Immature natural killer cell (primary cell): ENCODE data around the gene HERC3. TPM values are rescaled to one million over a fixed set of nuclear protein-coding genes. Genes with fewer than 3 reads are reported as not detected.
"Not testable (repeated sequence)": the region's sequence is repeated elsewhere in the genome, so short reads cannot be mapped to it uniquely, and the experiment has no call there.

ENCODE experiments used
- DNase-seq, 3 donors: peaks; one replicate each; pipeline ENCODE4 v3.0.0; 2022; ENCODE audit warnings: mixed read lengths in 1 of 3
- H3K27ac Mint-ChIP-seq, 6 donors: one replicate each; pipeline ENCODE4 v1.8.0; 2020; ENCODE audit warnings: mixed read lengths in 6 of 6, mild to moderate bottlenecking in 5 of 6, inconsistent platforms in 4 of 6, moderate library complexity in 3 of 6
- H3K27me3 Mint-ChIP-seq, 3 donors: one replicate each; pipeline ENCODE4 v1.8.0; 2020 to 2021; ENCODE audit warnings: low read depth in 3 of 3, mild to moderate bottlenecking in 3 of 3, mixed read lengths in 3 of 3, moderate library complexity in 3 of 3, inconsistent platforms in 1 of 3
- H3K36me3 Mint-ChIP-seq, 3 donors: one replicate each; pipeline ENCODE4 v1.8.0; 2020; ENCODE audit warnings: mixed read lengths in 3 of 3, inconsistent platforms in 2 of 3, mild to moderate bottlenecking in 2 of 3
- H3K4me1 Mint-ChIP-seq, 2 donors: one replicate each; pipeline ENCODE4 v1.8.0; 2020; ENCODE audit warnings: inconsistent platforms in 2 of 2, mild to moderate bottlenecking in 2 of 2, mixed read lengths in 2 of 2, moderate library complexity in 1 of 2
- H3K4me3 Mint-ChIP-seq, 5 donors: one replicate each; pipeline ENCODE4 v1.8.0; 2020; ENCODE audit warnings: mild to moderate bottlenecking in 5 of 5, mixed read lengths in 5 of 5, inconsistent platforms in 3 of 5, moderate library complexity in 3 of 5
- H3K9me3 Mint-ChIP-seq, 6 donors: one replicate each; pipeline ENCODE4 v1.8.0; 2020; ENCODE audit warnings: mild to moderate bottlenecking in 6 of 6, mixed read lengths in 6 of 6, inconsistent platforms in 4 of 6, moderate library complexity in 3 of 6
- polyA plus RNA-seq, 3 donors: library from polyadenylated mRNA; unstranded; fragments of 300-500 nt; fragmentation: Illumina TruSeq; gene quantifications; one replicate each; pipeline ENCODE4 v1.2.3, GENCODE V29; 2021

HERC3 gene
- polyA plus RNA-seq, 3 donors from 2014 or later, result 21.7 to 39.7 (median 32.0) TPM

DNA sequence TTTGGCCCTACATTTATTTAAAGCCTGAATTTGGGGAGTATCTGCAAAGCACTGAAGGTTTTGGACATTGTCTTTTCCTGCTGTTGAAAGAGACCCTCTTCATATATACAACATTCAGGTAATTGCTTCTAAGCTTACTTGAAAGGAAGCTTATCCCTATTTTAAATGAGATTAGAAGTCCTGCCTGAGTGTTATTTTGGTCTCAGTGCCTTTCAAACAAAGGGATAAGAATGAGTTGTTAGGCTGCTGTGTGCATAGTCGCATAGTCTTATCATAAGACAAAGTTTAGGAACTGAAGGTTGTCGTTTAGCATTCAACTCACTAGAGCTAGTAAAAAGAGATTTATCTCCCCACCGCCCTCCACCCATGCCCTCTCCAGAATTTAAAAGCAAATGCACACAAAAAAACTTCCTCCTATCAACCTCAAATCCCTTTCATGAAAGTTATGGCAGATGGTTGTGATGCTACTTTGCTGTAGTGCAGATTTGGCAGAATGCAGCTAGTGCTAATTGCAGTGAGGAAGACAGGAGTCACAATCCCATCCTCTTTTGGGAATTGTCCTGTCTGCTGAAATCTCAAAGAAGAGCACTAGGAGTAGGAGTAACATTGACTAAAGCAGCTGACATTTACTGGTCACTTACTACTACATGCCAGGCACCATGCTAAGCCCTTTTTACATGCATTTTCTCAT lies 5.8 kb downstream of the HERC3 start:
- Mint-ChIP-seq H3K4me3 (no peak overlapping the region), H3K27ac (peak overlapping the region in 5 of 6 donors; percentile 53 to 79 (median 73)), H3K4me1 (peaks cover 47 to 70% of the 10 kb centered on the region in 2 donors), H3K27me3 (peaks cover 3% of the 10 kb centered on the region in 3 donors), H3K9me3 (no peaks in the 10 kb centered on the region), H3K36me3 (peaks cover 3 to 16% (median 4%) of the 10 kb centered on the region in 3 donors)
- DNase-seq, result no peak

DNA sequence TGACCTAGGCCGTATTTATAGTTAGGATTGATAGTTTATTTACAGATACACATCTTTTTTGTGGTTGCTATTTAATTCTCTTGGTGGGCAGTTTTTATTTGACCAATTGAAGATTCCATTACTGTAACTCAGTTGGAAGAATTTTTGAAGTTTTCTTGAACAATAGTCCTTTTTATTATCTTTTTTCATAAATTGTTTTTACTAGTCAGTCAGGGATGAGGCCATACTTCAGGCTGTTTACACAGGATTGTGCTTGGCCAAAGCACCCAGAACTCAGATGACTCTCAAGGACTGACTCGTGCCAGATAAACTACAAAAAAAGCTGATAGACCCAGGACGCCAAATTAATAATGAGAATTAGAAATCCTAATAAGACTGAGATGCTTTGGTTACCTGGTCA lies 7.0 kb downstream of the HERC3 start:
- Mint-ChIP-seq H3K4me3 (no peak overlapping the region), H3K27me3 (no peaks in the 10 kb centered on the region), H3K4me1 (peaks cover 39 to 70% of the 10 kb centered on the region in 2 donors), H3K9me3 (no peaks in the 10 kb centered on the region), H3K27ac (peak overlapping the region; percentile 26 to 89 (median 69)), H3K36me3 (peaks cover 4 to 17% (median 5%) of the 10 kb centered on the region in 3 donors)
- DNase-seq, result no peak

DNA sequence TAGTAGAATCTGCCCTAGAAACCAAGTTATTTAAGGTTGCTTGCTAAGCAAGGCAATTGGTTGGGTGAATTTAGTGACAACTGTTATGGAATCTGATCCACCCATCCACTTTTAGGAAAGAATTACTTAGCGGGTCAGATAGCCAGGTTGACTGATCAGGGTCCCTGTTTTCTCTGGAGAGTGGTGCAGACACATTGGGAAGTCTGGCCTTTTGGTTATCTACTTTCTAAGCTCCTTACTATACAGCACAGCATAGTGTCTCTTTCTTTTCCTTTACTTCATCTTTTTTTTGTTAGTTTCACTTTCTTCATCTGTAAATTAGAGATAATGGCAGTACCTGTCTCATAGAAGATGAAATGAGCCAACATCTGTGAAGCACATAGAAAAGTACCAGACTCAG lies 7.4 kb downstream of the HERC3 start:
- peaks cover 8 to 21% (median 9%) of the 10 kb centered on the region in 3 donors for H3K36me3 Mint-ChIP-seq
- H3K9me3 Mint-ChIP-seq, result no peaks in the 10 kb centered on the region
- peak overlapping the region; percentile 32 to 89 (median 69) for H3K27ac Mint-ChIP-seq
- no peak for DNase-seq
- H3K4me3 Mint-ChIP-seq, result peak overlapping the region in 3 of 5 donors; percentile 2 to 54 (median 20)
- H3K27me3 Mint-ChIP-seq, result no peaks in the 10 kb centered on the region
- H3K4me1 Mint-ChIP-seq, result peaks cover 40 to 74% of the 10 kb centered on the region in 2 donors

DNA sequence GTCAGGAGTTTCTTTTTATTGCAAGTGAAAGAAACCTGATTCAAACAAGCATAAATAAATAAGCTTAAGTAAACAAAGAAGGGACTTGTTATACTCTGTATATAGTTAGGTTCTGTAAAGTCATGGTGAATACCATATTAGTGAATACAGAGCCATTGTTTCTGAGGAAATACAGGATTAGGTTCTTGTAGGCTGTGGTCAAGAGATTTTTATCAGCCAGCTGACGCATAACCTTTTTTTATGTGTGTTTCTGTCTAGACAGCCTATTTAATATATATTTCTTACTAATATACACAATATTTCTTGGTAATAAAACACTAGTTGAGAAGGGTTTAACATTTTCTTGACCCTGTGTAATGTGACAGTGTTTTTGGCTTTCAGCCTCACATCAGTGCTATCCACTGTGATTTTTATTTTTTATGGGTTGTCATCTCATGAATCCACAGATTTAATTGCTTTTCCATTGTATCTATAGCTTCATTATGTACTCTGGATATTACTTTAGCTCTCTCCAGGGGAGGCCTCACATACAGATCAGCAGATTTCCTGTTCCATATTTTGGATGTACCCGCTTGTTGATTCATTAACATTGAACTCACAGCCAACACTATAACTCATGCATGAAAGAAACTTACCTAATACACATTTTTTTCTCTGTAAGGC lies 8.0 kb downstream of the HERC3 start:
- Mint-ChIP-seq H3K27me3 (no peaks in the 10 kb centered on the region), H3K9me3 (no peaks in the 10 kb centered on the region), H3K4me1 (peaks cover 46 to 80% of the 10 kb centered on the region in 2 donors), H3K27ac (peak overlapping the region in 5 of 6 donors; percentile 52 to 73 (median 63)), H3K36me3 (peaks cover 8 to 25% (median 15%) of the 10 kb centered on the region in 3 donors), H3K4me3 (peak overlapping the region in 1 of 5 donors; percentile 0)
- no peak for DNase-seq

DNA sequence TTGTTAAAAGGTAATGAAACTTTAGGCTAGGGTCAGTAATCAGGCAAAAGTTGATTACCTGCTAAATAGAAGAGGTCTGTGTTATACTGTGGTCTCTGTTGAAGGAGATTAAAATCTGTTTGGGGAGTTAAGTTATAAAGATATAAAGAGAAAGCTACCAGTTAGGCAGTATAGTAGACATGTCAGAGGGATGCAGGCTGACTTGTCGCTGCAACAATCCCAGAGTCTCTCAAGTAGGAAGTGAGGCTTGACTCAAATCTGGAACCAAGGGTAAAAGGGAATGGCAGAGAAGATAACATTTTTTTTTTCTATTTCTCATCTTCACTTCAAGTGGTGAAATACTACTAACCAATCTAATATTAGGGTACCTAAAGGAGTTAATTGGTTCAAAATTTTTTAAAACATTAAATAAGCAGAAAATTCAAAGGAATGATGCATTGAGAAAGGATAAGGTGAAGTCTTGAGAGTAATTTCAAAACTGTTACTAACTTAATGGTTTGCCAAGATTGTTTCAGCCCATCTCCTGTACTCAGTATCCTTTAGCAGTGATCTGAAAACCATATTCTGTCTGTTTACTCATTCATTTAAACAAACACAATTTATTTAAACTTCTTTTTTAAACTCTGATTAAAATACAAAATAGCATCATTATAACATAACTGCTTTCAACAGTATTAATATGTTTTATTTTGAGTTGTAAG lies 12.8 kb downstream of the HERC3 start:
- peak overlapping the region in 2 of 6 donors; percentile 20 to 22 for H3K27ac Mint-ChIP-seq

DNA sequence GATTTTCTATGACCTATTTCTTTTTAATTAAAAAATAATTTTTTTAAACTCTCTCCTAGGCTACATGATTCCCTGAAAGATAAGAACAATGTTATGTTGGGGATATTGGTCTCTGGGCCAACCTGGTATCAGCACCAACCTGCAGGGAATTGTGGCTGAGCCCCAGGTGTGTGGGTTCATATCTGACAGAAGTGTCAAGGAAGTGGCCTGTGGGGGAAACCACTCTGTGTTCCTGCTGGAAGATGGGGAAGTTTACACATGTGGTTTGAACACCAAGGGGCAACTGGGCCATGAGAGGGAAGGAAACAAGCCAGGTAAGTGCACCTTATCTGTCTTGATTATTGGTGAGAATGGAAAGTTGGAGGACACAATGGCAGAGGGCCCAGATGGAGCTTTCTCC lies 13.5 kb downstream of the HERC3 start:
- peaks cover 23 to 43% (median 41%) of the 10 kb centered on the region in 3 donors for H3K36me3 Mint-ChIP-seq
- H3K4me1 Mint-ChIP-seq, result peaks cover 46 to 70% of the 10 kb centered on the region in 2 donors
- H3K27ac Mint-ChIP-seq, result peak overlapping the region in 4 of 6 donors; percentile 10 to 78 (median 50)
- no peaks in the 10 kb centered on the region for H3K9me3 Mint-ChIP-seq
- DNase-seq, result no peak
- H3K27me3 Mint-ChIP-seq, result no peaks in the 10 kb centered on the region
- peak overlapping the region in 3 of 5 donors; percentile 4 to 57 (median 12) for H3K4me3 Mint-ChIP-seq

More for the DNA sequence above, 12.8 kb downstream of the HERC3 start:
- H3K4me3 Mint-ChIP-seq, result no peak overlapping the region
- peaks cover 46 to 71% of the 10 kb centered on the region in 2 donors for H3K4me1 Mint-ChIP-seq
- no peak for DNase-seq
- H3K9me3 Mint-ChIP-seq, result no peaks in the 10 kb centered on the region
- H3K27me3 Mint-ChIP-seq, result no peaks in the 10 kb centered on the region
- H3K36me3 Mint-ChIP-seq, result peaks cover 23 to 41% (median 39%) of the 10 kb centered on the region in 3 donors

DNA sequence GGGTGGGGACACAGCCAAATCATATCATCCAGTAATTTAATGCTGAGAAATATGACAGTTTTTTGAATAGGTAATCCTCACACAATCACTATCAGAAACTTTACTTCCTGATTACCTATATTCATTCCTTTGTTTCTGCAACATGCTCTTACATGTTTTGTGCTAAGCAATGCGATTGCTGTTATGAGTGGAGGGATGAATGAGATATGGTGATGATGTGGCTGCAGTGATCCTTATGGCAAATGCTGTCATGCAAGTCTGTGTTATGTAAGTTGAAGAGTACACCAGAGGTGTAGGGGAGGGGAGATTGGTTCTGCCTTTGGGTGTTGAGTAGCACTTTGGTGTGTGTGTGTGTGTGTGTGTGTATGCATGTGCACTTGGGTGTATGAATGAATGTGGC lies 14.6 kb downstream of the HERC3 start:
- no peaks in the 10 kb centered on the region for H3K27me3 Mint-ChIP-seq
- no peak for DNase-seq
- no peak overlapping the region for H3K4me3 Mint-ChIP-seq
- no peaks in the 10 kb centered on the region for H3K9me3 Mint-ChIP-seq
- no peak overlapping the region for H3K27ac Mint-ChIP-seq
- peaks cover 23 to 47% (median 47%) of the 10 kb centered on the region in 3 donors for H3K36me3 Mint-ChIP-seq
- peaks cover 50 to 71% of the 10 kb centered on the region in 2 donors for H3K4me1 Mint-ChIP-seq

DNA sequence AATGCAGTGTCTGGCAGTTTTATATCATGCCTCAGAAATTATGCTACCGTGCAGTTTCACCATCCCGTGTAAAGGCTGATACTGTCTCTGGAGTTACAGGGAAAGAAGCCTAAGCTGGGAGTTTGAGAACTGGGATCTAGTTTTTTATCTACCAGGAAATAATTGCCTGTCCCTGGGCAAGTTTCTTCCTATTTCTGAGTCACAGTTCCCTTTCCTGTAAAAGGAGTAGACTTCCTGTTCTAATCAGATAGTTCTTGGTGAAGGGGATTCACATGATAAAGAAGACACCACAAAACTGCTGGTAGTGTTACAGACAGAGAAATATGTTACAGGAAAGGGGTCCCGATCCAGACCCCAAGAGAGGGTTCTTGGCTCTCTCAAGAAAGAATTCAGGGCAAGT lies 17.1 kb downstream of the HERC3 start:
- Mint-ChIP-seq H3K4me3 (no peak overlapping the region), H3K36me3 (peaks cover 22 to 45% (median 44%) of the 10 kb centered on the region in 3 donors), H3K27ac (no peak overlapping the region), H3K4me1 (peaks cover 69 to 82% of the 10 kb centered on the region in 2 donors), H3K27me3 (peaks cover 0 to 2% (median 0%) of the 10 kb centered on the region in 3 donors), H3K9me3 (no peaks in the 10 kb centered on the region)
- DNase-seq, result no peak

DNA sequence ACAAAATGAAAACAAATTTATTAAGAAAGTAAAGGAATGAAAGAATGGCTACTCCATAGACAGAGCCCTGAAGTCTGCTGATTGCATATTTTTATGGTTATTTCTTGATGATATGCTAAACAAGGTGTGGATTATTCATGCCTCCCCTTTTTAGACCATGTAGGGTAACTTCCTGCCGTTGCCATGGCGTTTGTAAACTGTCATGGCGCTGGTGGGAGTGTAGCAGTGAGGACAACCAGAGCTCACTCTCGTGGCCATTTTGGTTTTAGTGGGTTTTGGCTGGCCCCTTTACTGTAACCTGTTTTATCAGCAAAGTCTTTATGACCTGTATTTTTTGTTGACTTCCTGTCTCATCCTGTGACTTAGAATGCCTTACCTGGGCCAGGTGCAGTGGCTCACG lies 17.5 kb downstream of the HERC3 start:
- H3K4me1 Mint-ChIP-seq, result peaks cover 67 to 82% of the 10 kb centered on the region in 2 donors
- peaks cover 18 to 43% (median 41%) of the 10 kb centered on the region in 3 donors for H3K36me3 Mint-ChIP-seq
- peak overlapping the region in 1 of 6 donors; percentile 46 for H3K27ac Mint-ChIP-seq
- H3K27me3 Mint-ChIP-seq, H3K4me3 Mint-ChIP-seq, H3K9me3 Mint-ChIP-seq, DNase-seq: not testable (repeated sequence)

DNA sequence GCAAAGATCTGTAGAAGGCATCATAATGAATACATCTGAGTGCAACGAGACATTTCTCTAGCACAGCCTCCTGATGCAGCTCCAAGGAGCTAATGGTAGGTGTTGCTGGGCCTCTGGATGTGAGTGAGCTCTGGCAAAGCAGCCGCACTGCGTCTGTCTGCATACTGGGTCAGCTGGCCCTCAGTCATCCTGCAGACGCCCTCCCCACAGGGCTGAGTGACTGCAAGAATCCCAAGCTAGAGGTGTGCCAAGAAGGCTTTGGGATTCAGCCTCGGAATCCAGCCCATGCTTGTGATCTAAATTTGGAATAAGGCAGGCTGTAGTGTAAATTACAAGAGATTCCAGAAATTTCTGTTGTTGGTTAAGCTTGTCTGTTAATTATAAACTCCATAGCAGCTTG lies 18.5 kb downstream of the HERC3 start:
- Mint-ChIP-seq H3K27me3 (peaks cover 0 to 2% (median 0%) of the 10 kb centered on the region in 3 donors), H3K36me3 (peaks cover 16 to 36% (median 36%) of the 10 kb centered on the region in 3 donors), H3K4me1 (peaks cover 58 to 77% of the 10 kb centered on the region in 2 donors)

DNA sequence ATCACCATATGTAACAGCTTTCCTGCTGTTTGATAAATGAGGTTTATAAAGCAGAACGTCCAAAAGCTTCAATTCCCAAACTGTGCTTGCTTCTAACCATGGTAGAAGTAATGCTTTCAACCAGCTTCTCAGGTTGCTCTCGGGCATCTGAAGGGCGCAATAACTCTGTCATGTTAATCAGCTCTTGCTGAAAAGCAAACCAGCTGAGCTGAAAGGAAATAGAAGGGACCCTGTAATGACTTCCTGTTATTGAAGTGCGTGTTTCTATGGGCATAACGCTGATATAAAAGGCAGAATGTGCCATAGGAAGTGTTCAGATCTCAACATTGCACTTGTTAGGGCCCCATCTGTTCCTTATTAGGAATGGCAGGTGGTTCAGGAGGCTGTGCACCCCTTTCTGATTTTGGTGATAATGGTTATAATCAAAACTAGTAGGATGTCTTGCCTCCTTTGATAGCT lies 21.2 kb downstream of the HERC3 start:
- peak overlapping the region; percentile 89 to 96 (median 92) for H3K27ac Mint-ChIP-seq
- peak overlapping the region; percentile 64 to 82 (median 70) for H3K4me3 Mint-ChIP-seq
- H3K4me1 Mint-ChIP-seq, result peaks cover 48 to 73% of the 10 kb centered on the region in 2 donors
- DNase-seq, result peak; percentile 45 to 71 (median 61)
- peaks cover 0 to 16% (median 13%) of the 10 kb centered on the region in 3 donors for H3K36me3 Mint-ChIP-seq
- no peaks in the 10 kb centered on the region for H3K9me3 Mint-ChIP-seq
- peaks cover 0 to 3% (median 2%) of the 10 kb centered on the region in 3 donors for H3K27me3 Mint-ChIP-seq

More for the DNA sequence above, 18.5 kb downstream of the HERC3 start:
- H3K9me3 Mint-ChIP-seq, result no peaks in the 10 kb centered on the region
- H3K27ac Mint-ChIP-seq, result peak overlapping the region in 5 of 6 donors; percentile 69 to 89 (median 82)
- no peak for DNase-seq
- no peak overlapping the region for H3K4me3 Mint-ChIP-seq

DNA sequence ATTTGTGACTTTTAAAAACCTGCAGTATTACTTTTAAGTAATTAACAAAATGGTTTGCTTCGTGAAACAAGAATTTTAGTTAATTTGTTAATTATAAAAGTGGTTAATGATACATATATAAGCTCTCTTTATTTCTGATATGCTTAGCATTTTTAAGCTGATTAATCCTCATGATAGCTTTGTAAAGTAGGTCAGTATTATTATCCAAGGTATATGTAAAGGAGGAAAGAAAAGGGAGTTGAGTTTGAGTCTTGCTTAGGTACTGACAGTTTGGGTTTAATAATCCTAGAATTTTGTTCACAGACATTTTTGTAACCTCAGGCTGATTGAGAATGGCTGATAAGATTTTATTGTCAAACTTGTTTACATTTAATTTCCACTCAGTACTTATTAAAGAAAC lies 21.8 kb downstream of the HERC3 start:
- no peaks in the 10 kb centered on the region for H3K9me3 Mint-ChIP-seq
- peaks cover 47 to 74% of the 10 kb centered on the region in 2 donors for H3K4me1 Mint-ChIP-seq
- H3K27ac Mint-ChIP-seq, result peak overlapping the region; percentile 71 to 96 (median 92)

More for the DNA sequence above, 21.8 kb downstream of the HERC3 start:
- DNase-seq, result no peak
- Mint-ChIP-seq H3K36me3 (peaks cover 0 to 11% (median 8%) of the 10 kb centered on the region in 3 donors), H3K4me3 (no peak overlapping the region), H3K27me3 (peaks cover 0 to 3% (median 2%) of the 10 kb centered on the region in 3 donors)
